Measurements from ENCODE around the gene CACNA2D2.

Gene CACNA2D2

DNA sequence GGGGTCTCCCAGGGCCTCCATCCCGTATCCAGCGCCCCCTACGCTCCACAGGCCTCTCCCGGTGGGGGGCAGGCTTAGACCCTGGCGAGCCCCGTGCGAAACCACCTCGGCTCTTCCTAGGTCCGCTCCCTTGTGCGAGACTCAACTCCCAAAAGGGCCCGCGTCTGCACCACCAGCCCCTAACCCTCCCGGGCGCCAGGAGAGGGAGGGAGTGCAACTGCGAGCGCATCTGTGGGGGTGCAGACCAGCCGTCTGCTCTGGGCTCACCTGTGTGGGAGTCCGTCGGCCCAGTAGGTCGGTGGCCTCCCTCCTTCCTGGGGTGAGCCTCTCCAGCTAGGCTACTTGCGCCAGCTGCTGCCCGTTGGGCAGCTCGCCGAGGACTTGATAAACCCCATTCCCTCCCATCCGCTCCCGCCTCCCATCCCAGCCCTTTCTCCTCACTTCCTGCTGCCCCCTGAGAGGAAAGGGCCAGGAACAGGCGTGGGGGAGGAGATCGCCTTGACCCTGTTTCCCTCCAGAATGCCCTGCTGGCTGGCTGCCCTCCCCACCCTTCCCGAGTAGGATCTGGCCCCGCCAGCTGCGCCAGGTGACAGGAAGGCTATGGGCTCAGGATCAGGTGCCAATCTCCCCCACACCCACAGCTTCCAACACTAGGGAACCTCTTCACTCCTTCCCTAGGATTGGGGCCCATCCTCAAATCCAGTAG, 180.9 kb downstream of the CACNA2D2 start, which contains the start of gene HYAL2:
Gene HYAL2 (minus strand): TSS at position 360 of the 706 bp plus-strand sequence. CDS start 2,256 bp downstream, outside the sequence.
- DNase-seq: no peak

DNA sequence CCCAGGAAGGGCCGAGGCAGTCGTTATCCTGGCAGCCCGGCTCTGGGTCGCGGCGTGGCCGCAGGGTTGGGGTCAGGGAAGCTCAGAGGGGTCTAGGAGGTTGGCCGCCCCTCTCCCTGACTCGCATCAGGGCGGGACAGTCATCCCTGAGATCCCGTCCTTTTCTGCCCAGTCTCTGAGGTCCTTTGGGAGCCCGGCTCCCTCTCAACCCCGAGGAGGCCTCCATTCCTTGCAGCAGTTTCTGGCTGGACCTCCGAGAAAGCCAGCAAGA, 181.4 kb downstream of the CACNA2D2 start:
- no peak for DNase-seq

DNA sequence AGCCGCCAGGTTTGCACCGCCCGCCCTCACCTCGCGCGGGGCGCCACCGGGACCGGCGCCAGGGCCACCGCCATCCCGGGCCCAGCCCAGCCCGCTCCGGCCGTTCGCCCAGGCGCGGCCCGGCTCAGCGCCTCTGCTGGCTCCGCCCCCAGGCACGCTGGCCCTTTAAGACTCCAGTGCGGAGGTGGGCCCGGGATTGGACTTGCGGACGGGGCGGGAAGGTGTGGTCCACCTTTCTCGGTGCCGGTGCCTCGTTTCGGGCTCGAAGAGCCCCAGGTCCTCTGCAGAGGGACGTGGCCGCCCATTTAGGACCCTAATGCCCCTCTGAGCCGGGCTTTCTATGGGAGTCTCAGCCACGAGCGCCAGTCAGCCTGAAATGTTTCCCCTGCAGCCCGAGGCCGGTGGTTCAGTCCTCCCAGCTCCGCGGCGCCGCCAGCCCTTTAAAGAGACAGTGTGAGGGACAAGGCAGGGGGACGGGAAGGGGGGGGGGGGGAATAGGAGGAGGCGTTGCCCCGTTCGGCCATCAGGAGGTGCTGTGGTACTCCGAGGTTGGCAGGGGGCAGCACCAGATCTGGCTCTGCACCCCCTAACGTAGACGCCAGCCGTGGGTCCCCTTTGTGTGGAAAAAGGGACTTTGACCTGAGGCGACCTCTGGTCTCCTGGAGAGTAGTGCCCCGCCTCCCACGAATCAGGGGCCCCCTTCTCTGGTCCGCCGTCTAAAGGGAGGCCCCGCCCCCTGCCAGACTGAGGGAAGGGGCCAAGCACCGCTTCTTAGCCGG, 181.9 kb downstream of the CACNA2D2 start:
- peak; percentile 85 to 87 for DNase-seq

DNA sequence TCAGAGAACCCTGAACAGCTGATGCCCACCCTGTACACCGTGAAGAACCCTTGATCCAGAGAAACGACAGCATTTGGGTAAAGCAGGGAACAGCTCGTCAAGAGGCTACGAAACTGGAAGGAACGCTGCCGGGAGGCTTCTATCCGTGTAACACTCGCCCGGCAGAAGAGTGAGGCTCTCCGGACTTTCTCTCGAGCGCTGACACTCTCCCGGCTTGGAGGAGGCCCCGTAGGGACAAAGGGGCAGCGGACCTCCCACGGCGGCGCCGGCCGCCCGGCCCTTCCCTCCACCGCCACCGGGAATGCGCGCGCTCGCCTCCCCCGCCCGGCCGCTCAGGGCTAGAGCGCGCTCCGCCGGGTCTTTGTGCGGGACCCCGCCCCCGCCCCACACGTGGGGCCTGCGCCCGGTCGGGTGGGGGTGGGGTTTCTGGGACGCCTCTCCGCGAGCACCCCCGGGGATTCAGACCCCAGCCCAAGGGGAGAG, 182.5 kb downstream of the CACNA2D2 start:
- DNase-seq: peak; percentile 73 to 75

DNA sequence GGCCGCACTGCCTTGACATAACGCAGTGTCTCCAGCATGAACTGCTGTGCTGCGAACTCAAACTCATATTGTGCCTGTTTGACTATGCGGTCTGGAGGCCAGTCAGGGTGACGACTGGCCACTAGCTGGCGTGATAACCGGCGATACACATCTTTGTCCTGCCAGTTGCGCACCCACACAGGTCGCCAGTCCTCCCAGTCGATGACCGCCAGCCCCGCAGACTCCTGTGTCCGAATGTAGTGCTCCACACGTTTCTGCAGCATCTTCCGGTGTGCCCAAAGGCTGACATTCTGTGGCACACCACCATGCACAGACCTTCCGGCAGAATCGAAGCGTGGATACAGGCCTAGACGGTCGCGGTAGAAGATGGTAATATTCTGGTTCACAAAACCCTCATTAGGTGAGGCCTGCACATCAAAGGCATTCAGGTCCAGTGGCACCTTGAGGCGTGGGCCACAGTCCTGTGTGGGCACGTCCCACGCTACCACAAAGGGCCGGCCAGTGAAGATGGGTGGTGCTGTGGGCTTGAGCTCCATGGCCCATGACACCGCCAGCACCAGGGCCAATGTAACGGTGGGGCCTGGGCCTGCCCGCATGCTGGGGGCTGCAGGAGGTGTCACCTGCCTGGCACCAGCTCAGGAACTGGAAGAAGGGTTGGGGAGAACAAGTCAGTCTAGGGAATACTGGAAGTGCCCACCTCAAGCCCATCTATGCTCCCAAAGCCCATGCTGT, 183.4 kb downstream of the CACNA2D2 start:
- no peak for DNase-seq

DNA sequence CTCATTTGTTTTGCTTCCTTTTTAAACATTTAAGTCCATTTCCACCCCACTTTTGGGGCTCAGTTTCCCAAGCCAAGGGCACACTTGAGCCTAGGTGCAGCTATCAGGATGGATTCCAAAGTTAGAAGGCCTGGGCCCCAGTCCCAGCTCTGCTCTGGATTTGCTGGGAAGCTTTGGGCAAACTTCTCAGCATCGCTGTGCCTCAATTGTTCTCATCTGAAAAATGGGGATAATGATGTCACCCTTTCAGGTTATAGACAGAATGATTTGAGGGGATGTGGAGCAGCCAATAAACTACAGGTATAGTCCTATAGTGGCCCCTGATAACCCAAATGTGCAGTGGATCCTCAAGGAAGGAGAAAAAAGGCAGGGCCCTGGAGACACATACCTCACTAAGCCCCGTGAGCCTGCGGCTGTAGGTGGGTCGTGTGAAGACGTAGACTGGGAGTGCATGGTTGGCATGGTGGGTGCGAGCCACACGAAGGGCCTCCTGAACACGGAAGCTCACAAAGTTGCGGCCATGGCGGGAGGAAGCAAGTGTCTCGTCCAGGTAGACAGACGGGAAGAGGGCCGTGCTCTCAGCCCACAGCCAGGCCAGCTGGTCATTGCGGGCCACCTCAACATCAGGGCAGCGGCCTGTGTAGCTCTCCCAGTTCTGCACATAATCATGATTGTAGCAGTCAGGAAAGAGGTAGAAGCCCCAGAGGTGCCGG, 184.1 kb downstream of the CACNA2D2 start:
- DNase-seq: no peak

DNA sequence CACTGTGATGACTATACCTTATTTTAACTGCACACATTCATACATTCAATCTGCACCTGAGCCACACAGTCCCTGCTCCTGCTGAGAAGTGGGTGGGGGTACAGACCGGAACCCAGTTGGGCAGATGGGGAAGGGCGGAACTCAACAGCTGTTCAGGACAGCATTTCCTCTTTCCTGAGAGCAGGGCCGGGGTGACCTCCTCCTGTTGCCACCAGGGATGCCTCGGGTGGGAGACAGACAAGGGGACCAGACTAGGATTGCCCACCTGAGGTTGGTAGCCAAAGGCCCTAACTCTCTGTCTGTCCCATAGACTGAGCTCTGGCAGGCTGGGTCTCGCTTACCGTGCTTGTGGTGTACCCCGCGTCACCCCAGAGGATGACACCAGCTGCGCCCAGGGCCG, 184.8 kb downstream of the CACNA2D2 start:
- DNase-seq: no peak

DNA sequence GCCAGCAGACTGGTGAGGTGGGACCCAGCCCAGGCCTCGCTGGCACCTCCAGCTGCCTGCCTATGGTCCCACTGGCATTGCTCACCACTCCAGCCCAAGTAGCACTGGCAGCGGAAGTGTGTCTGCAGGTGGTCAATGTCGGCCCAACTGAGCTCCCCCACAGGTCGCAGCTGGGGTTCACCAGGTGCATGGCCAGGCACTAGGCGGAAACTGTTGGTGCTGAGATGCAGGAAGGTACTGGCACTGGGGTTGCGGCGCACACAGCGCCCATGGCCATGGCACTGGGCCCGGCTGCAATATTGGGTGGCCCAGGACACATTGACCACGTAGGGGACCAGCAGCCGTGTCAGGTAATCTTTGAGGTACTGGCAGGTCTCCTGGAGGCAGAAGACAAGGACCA, 185.3 kb downstream of the CACNA2D2 start:
- no peak for DNase-seq

DNA sequence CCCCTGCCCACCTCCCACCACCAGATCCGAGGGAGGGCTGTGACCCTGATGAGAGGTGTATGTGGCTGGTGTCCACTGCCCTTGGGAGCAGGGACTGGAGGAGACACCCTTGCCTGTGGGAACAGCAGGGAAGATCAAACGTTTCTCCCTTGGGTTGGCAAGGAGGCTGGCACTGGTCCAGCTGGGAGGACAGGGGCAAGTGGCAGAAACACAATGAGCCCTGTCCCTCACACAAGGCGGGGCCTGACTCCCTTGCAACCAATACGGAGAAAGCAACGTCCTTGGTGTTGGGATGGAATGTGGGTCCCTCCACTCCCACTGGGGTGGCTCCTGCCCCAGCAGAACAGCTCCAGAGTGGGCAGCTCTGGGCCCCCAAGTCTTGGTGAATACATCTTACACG, 186.1 kb downstream of the CACNA2D2 start:
- DNase-seq: no peak

DNA sequence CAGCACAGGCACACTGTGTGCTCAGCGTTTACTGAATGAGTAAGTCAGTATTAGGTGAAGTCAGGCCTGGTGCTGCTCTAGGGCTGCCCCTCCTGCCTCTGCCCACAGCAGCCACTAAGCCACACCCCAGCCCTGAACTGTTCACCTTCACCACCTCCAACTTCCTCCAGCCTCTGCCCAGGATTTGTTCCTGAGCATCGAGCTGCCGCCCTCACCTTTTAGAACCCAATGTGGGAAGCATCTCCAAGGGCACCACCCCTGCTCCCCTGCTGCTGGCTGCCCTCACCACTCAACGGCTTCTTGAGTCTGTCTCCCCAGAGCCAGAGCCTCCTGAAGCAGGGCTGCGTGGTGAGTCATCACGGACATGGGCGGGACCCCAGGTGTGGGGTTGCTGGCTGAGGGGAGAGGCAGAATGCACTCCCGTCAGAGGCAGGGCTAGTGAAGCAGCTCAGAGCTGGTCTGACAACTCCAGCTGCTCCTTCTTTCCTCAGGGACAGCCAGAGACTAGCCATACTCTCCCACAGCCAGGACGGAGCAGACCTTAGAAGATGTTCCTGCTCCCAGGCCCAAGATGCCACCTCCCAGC, 186.7 kb downstream of the CACNA2D2 start:
- peak; percentile 52 to 63 for DNase-seq

DNA sequence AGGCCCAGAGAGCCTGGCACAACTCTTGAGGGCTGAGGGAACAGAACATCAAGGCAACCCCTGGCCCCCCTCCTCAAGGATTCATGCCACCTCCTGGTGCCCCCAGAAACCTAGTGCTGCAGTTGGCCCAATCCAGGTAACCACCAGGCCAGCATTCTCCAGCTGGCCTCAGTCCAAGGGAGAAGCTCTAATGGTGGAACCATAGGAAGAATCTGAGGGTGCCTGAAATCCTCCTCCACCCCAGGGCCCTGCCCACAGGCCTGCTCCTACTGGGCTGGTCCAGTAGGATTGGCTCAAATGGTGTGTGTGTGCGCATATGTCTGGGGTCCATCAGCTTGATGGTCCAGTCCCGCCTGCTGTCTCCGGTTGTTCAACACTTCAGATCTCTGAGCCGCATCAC, 188.6 kb downstream of the CACNA2D2 start:
- no peak for DNase-seq

DNA sequence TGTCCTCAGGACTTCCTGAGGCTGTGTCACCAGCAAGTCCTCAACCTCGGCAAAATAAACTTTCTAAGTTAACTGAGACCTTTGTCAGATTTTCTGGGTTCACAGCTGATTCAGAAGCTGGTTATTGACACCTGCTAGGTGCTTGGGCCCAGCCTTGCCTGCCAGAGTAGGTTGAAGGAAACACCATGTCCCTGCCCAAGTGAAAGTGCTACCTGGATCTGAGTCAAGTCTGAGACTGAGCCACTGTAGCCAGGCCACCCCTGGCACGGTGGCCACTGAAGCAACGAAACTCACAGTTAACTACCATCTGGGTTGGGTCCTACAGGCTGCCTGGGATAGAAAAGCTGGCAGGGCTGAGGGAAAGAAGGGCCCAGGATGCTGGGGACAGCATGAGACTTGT, 189.1 kb downstream of the CACNA2D2 start:
- DNase-seq: no peak
